WTC11 (cell line): ENCODE data around the gene ETNK1. TPM values are rescaled to one million over a fixed set of nuclear protein-coding genes. Genes with fewer than 3 reads are reported as not detected.

Experiments
- ATAC-seq: fragments of 200-7000 bp; cut with Tn5 transposase; 2 replicates; pipeline ENCODE4 v1.10.0; 2021; ENCODE audit warnings: mild to moderate bottlenecking, moderate library complexity
- CTCF ChIA-PET: fragments of 300-600 bp; sonication (Branson Sonifier 250); formaldehyde crosslinking; loops from one replicate; lab custom pipeline; 2021; ENCODE audit warnings: antibody characterized with exemption; lab: Charles Lee
- POLR2A ChIA-PET: fragments of 350-600 bp; sonication (Branson Sonifier 250); formaldehyde crosslinking; loops from one replicate; lab custom pipeline; 2021; ENCODE audit warnings: antibody characterized with exemption; lab: Charles Lee
- DNase-seq: peaks from one replicate; pipeline ENCODE4 v3.0.0; 2021; ENCODE audit warnings: low spot score
- H3K27ac Mint-ChIP-seq: 2 replicates; pipeline ENCODE4 v1.8.0; 2021; ENCODE audit warnings: mixed read lengths
- H3K27me3 Mint-ChIP-seq: 2 replicates; pipeline ENCODE4 v1.8.0; 2021; ENCODE audit warnings: low read depth, mild to moderate bottlenecking, moderate library complexity, mixed read lengths
- H3K36me3 Mint-ChIP-seq: 2 replicates; pipeline ENCODE4 v1.8.0; 2021; ENCODE audit warnings: mixed read lengths
- H3K4me1 Mint-ChIP-seq: 2 replicates; pipeline ENCODE4 v1.8.0; 2022; ENCODE audit warnings: mixed read lengths
- H3K4me3 Mint-ChIP-seq: 2 replicates; pipeline ENCODE4 v1.8.0; 2021; ENCODE audit warnings: mild to moderate bottlenecking, moderate library complexity, mixed read lengths
- H3K9me3 Mint-ChIP-seq: 2 replicates; pipeline ENCODE4 v1.8.0; 2021; ENCODE audit warnings: mixed read lengths
- ATF1 ChIP-seq: sonication (generic); formaldehyde crosslinking; IDR thresholded peaks from 2 replicates; pipeline ENCODE4 v1.8.1; 2023; ENCODE audit warnings: mild to moderate bottlenecking, moderate library complexity, missing genetic modification reagents
- CBFB ChIP-seq: sonication (generic); formaldehyde crosslinking; IDR thresholded peaks from 2 replicates; pipeline ENCODE4 v1.8.1; 2022; ENCODE audit warnings: mild to moderate bottlenecking, low read depth, missing genetic modification reagents
- CREB1 ChIP-seq: sonication (generic); formaldehyde crosslinking; IDR thresholded peaks from 2 replicates; pipeline ENCODE4 v1.8.0; 2023; ENCODE audit warnings: mild to moderate bottlenecking, missing genetic modification reagents
- ETV6 ChIP-seq: sonication (generic); formaldehyde crosslinking; IDR thresholded peaks from 2 replicates; pipeline ENCODE4 v1.8.1; 2022; ENCODE audit warnings: mild to moderate bottlenecking, missing genetic modification reagents
- JAZF1 ChIP-seq: fragments of 250-450 bp; sonication (Bioruptor Pico); IDR thresholded peaks from 2 replicates; pipeline ENCODE4 v1.9.0; 2021; ENCODE audit warnings: moderate library complexity, mild to moderate bottlenecking, inconsistent platforms
- NFYB ChIP-seq: sonication (generic); formaldehyde crosslinking; conservative IDR thresholded peaks from 2 replicates; pipeline ENCODE4 v1.8.0; 2022; ENCODE audit warnings: low read depth, missing genetic modification reagents
- ZNF416 ChIP-seq: fragments of 250-450 bp; sonication (Bioruptor Pico); IDR thresholded peaks from 2 replicates; pipeline ENCODE4 v1.9.0; 2021; ENCODE audit warnings: mild to moderate bottlenecking, inconsistent platforms
- ZNF423 ChIP-seq: fragments of 250-450 bp; sonication (Bioruptor Pico); IDR thresholded peaks from 2 replicates; pipeline ENCODE4 v2.1.2; 2022; ENCODE audit warnings: mild to moderate bottlenecking, moderate library complexity
- ZNF671 ChIP-seq: fragments of 250-450 bp; sonication (Bioruptor Pico); IDR thresholded peaks from 2 replicates; pipeline ENCODE4 v1.8.0; 2021; ENCODE audit warnings: mild to moderate bottlenecking
- total RNA-seq: library from RNA; stranded (reverse); gene quantifications from 3 replicates; pipeline ENCODE4 v1.2.3, GENCODE V29; 2021
- TF ChIP-seq, protein P1 (sequence below): sonication (generic); formaldehyde crosslinking; IDR thresholded peaks from 2 replicates; pipeline ENCODE4 v1.8.0; 2022; ENCODE audit warnings: missing genetic modification reagents
- TF ChIP-seq, protein P2 (sequence below): sonication (generic); formaldehyde crosslinking; IDR thresholded peaks from 2 replicates; pipeline ENCODE4 v1.8.1; 2022; ENCODE audit warnings: mild to moderate bottlenecking, moderate library complexity, missing genetic modification reagents
- TF ChIP-seq, protein P3 (sequence below): fragments of 250-450 bp; sonication (Bioruptor Pico); IDR thresholded peaks from 2 replicates; pipeline ENCODE4 v1.8.0; 2021; ENCODE audit warnings: mild to moderate bottlenecking
- TF ChIP-seq, protein P4 (sequence below): sonication (generic); formaldehyde crosslinking; IDR thresholded peaks from 2 replicates; pipeline ENCODE4 v1.8.0; 2023; ENCODE audit warnings: missing genetic modification reagents, mild to moderate bottlenecking, borderline replicate concordance
- TF ChIP-seq, protein P5 (sequence below): fragments of 250-450 bp; sonication (Bioruptor Pico); conservative IDR thresholded peaks from 2 replicates; pipeline ENCODE4 v1.9.0; 2021; ENCODE audit warnings: mild to moderate bottlenecking

Gene ETNK1
- total RNA-seq, 1 experiment from 2014 or later = 81.3 TPM

DNA sequence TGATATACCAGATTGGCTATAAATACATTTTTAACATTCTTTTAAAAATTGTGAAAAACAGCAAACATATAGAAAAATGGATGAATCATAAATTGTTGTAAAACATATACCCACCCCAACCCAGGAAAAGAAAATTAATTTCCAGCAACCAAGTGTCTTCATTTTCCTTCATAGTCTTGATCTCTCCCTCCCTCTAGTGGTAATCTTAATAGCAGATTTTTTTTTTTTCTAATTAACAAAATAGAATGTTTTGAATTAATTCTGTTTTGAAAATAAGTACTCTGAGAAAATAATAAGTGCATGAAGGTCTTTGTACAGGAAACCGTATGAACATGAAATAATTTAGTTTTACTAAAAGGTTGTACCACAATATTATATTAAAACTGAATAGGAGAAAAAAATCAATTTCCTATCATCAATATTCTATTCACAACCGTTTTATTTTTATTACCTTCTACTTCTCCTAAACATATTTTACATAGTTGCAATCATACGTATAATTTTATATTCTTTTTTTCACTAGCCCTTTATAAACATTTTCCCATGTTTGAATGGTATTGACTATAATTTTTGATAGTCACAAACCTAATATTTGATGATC, 7.0 kb downstream of the ETNK1 start:
- H3K27ac Mint-ChIP-seq = no peak overlapping the region
- peaks cover 59% of the 10 kb centered on the region for H3K4me1 Mint-ChIP-seq
- H3K9me3 Mint-ChIP-seq = no peaks in the 10 kb centered on the region
- ATAC-seq = no peak
- no peak for TF ChIP-seq ZNF671 (CRISPR knock-in tag)
- DNase-seq = no peak
- ChIA-PET POLR2A (no interaction called here), CTCF (no interaction called here)
- H3K27me3 Mint-ChIP-seq = no peaks in the 10 kb centered on the region
- H3K36me3 Mint-ChIP-seq = peaks cover 14% of the 10 kb centered on the region
- no peak overlapping the region for H3K4me3 Mint-ChIP-seq

DNA sequence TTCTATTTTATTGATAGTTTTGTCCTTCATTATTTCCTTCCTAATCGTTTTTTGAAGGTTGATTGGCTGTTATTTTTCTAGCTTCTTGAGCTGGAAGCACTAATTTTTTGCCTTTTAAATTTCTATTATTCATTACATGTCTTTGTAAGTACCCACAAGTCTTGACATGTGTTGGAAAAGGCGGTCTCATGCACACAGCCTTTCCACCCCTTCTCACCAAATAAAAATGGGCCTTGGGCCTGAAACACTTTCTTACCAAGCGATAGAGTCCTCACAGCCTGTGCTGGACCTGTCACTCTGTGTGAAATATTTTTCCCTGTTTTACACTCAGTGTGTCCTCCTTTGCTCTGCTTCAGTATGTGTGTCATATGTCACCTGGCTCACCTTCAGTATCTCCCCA, 9.9 kb downstream of the ETNK1 start:
- H3K4me1 Mint-ChIP-seq = peaks cover 44% of the 10 kb centered on the region
- no peaks in the 10 kb centered on the region for H3K9me3 Mint-ChIP-seq
- CTCF ChIA-PET = interaction anchor here (1.4 kb wide), 1 partner anchor 105 kb away, joined by 3 read pairs; no protein-coding TSS in a partner anchor
- TF ChIP-seq NFYB (no peak), ZNF423 (CRISPR knock-in tag) (no peak), ZNF416 (CRISPR knock-in tag) (no peak), JAZF1 (CRISPR knock-in tag) (no peak), CBFB (CRISPR knock-in tag) (no peak), CREB1 (no peak), ATF1 (CRISPR knock-in tag) (no peak), ETV6 (CRISPR knock-in tag) (no peak)
- TF ChIP-seq, protein P1, sequence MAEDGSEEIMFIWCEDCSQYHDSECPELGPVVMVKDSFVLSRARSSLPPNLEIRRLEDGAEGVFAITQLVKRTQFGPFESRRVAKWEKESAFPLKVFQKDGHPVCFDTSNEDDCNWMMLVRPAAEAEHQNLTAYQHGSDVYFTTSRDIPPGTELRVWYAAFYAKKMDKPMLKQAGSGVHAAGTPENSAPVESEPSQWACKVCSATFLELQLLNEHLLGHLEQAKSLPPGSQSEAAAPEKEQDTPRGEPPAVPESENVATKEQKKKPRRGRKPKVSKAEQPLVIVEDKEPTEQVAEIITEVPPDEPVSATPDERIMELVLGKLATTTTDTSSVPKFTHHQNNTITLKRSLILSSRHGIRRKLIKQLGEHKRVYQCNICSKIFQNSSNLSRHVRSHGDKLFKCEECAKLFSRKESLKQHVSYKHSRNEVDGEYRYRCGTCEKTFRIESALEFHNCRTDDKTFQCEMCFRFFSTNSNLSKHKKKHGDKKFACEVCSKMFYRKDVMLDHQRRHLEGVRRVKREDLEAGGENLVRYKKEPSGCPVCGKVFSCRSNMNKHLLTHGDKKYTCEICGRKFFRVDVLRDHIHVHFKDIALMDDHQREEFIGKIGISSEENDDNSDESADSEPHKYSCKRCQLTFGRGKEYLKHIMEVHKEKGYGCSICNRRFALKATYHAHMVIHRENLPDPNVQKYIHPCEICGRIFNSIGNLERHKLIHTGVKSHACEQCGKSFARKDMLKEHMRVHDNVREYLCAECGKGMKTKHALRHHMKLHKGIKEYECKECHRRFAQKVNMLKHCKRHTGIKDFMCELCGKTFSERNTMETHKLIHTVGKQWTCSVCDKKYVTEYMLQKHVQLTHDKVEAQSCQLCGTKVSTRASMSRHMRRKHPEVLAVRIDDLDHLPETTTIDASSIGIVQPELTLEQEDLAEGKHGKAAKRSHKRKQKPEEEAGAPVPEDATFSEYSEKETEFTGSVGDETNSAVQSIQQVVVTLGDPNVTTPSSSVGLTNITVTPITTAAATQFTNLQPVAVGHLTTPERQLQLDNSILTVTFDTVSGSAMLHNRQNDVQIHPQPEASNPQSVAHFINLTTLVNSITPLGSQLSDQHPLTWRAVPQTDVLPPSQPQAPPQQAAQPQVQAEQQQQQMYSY (CRISPR knock-in tag) = no peak
- TF ChIP-seq, protein P2, sequence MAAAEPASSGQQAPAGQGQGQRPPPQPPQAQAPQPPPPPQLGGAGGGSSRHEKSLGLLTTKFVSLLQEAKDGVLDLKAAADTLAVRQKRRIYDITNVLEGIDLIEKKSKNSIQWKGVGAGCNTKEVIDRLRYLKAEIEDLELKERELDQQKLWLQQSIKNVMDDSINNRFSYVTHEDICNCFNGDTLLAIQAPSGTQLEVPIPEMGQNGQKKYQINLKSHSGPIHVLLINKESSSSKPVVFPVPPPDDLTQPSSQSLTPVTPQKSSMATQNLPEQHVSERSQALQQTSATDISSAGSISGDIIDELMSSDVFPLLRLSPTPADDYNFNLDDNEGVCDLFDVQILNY (CRISPR knock-in tag) = no peak
- TF ChIP-seq, protein P3, sequence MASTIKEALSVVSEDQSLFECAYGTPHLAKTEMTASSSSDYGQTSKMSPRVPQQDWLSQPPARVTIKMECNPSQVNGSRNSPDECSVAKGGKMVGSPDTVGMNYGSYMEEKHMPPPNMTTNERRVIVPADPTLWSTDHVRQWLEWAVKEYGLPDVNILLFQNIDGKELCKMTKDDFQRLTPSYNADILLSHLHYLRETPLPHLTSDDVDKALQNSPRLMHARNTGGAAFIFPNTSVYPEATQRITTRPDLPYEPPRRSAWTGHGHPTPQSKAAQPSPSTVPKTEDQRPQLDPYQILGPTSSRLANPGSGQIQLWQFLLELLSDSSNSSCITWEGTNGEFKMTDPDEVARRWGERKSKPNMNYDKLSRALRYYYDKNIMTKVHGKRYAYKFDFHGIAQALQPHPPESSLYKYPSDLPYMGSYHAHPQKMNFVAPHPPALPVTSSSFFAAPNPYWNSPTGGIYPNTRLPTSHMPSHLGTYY (CRISPR knock-in tag) = no peak
- TF ChIP-seq, protein P4, sequence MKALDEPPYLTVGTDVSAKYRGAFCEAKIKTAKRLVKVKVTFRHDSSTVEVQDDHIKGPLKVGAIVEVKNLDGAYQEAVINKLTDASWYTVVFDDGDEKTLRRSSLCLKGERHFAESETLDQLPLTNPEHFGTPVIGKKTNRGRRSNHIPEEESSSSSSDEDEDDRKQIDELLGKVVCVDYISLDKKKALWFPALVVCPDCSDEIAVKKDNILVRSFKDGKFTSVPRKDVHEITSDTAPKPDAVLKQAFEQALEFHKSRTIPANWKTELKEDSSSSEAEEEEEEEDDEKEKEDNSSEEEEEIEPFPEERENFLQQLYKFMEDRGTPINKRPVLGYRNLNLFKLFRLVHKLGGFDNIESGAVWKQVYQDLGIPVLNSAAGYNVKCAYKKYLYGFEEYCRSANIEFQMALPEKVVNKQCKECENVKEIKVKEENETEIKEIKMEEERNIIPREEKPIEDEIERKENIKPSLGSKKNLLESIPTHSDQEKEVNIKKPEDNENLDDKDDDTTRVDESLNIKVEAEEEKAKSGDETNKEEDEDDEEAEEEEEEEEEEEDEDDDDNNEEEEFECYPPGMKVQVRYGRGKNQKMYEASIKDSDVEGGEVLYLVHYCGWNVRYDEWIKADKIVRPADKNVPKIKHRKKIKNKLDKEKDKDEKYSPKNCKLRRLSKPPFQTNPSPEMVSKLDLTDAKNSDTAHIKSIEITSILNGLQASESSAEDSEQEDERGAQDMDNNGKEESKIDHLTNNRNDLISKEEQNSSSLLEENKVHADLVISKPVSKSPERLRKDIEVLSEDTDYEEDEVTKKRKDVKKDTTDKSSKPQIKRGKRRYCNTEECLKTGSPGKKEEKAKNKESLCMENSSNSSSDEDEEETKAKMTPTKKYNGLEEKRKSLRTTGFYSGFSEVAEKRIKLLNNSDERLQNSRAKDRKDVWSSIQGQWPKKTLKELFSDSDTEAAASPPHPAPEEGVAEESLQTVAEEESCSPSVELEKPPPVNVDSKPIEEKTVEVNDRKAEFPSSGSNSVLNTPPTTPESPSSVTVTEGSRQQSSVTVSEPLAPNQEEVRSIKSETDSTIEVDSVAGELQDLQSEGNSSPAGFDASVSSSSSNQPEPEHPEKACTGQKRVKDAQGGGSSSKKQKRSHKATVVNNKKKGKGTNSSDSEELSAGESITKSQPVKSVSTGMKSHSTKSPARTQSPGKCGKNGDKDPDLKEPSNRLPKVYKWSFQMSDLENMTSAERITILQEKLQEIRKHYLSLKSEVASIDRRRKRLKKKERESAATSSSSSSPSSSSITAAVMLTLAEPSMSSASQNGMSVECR (CRISPR knock-in tag) = no peak
- TF ChIP-seq, protein P5, sequence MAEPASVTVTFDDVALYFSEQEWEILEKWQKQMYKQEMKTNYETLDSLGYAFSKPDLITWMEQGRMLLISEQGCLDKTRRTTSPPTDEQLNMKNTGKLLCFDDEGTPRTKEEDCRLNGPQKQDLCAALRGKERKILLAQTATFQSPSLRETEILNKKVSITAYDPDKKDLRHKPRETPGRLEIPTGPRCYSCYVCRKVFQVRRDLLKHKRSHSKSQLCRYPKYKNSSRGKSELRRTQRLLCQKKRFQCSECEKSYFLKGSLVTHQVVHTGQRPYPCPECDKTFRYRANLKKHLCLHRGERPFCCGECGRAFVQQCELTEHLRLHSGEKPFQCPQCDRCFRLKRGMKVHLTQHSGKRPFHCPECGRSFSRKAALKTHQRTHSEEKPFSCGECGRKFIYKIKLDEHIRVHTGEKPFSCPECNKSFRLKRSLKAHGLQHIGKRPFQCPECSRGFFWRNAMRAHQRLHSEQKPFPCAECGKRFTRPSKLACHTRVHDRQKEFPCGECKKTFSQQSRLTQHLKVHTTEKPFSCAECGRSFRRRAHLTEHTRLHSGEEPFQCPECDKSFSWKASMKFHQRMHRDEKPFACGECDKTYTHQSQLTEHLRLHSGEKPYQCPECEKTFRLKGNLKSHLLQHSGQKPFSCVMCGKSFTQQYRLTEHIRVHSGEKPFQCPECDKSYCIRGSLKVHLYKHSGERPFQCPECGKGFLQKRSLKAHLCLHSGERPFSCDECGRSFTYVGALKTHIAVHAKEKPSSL = no peak
- ATAC-seq = no peak
- POLR2A ChIA-PET = no interaction called here
- H3K36me3 Mint-ChIP-seq = peaks cover 14% of the 10 kb centered on the region
- DNase-seq = no peak
- peak overlapping the region; percentile 83 for H3K27ac Mint-ChIP-seq
- no peaks in the 10 kb centered on the region for H3K27me3 Mint-ChIP-seq
- H3K4me3 Mint-ChIP-seq = no peak overlapping the region
